Adipose tissue (tissue), 3 donors: ENCODE results near the gene SOD3. TPM values are rescaled to one million over a fixed set of nuclear protein-coding genes. Genes with fewer than 3 reads are reported as not detected.

Source experiments
- H3K27ac ChIP-seq: one replicate; pipeline ENCODE4 v1.5.1; 2013; ENCODE audit warnings: low read depth, low read length
- WGBS, 3 donors: extraction: QIAGEN DNeasy Blood & Tissue Kit; methylation state at CpG; one replicate each; pipeline ENCODE4 v1.1.7; 2013; 5-methylcytosine and 5-hydroxymethylcytosine counted together
- polyA plus RNA-seq, 3 donors: library from polyadenylated mRNA; stranded (reverse); fragments of 200-250 nt; gene quantifications; one replicate each; pipeline ENCODE4 v1.2.3, GENCODE V29; 2013
- donor health status: healthy with polysubstance abuse.
- donor health status: Bipolar disorder and iron deficiency.
- donor health status: healthy.

The SOD3 gene
- polyA plus RNA-seq = 100 to 1,000 TPM in 1 of 3 donors, 10 to 100 TPM in 2; 31.2 to 117 (median 50.0) TPM

- WGBS, 3 donors = 19 to 48% (median 33%) methylated on average over 21 of the region's 21 CpGs
- H3K27ac ChIP-seq = no peak within 1 kb of the TSS
Observed at GRCh38 chr4:24794916-24795665, at the start of gene SOD3. TSS of gene SOD3 (plus strand) at chr4:24795573. CDS start at chr4:24799522, 3,949 bp downstream.

- no peak overlapping the region for H3K27ac ChIP-seq
- WGBS, 3 donors = 79 to 91% (median 86%) methylated on average over 4 of the region's 4 CpGs
Observed at GRCh38 chr4:24747234-24747975, 48.0 kb upstream of the SOD3 start.

- WGBS, 3 donors = 75 to 90% (median 89%) methylated on average over 4 of the region's 4 CpGs
- H3K27ac ChIP-seq = no peak overlapping the region
Observed at GRCh38 chr4:24748023-24748422, 47.4 kb upstream of the SOD3 start.

GRCh38 chr4:24748758-24749350, 46.5 kb upstream of the SOD3 start:
- WGBS, 3 donors = 78 to 82% (median 81%) methylated on average over 10 of the region's 10 CpGs

GRCh38 chr4:24750106-24750505, 45.3 kb upstream of the SOD3 start:
- WGBS, 3 donors = 63 to 79% (median 64%) methylated on average over 3 of the region's 3 CpGs

More at GRCh38 chr4:24748758-24749350, 46.5 kb upstream of the SOD3 start:
- no peak overlapping the region for H3K27ac ChIP-seq

GRCh38 chr4:24751926-24752539, 43.3 kb upstream of the SOD3 start:
- H3K27ac ChIP-seq = no peak overlapping the region
- 78 to 94% (median 85%) methylated on average over 3 of the region's 3 CpGs for WGBS, 3 donors

More at GRCh38 chr4:24750106-24750505, 45.3 kb upstream of the SOD3 start:
- H3K27ac ChIP-seq = no peak overlapping the region

GRCh38 chr4:24753519-24753918, 41.9 kb upstream of the SOD3 start:
- WGBS, 3 donors = 68 to 94% (median 84%) methylated on average over 1 of the region's 1 CpG
- H3K27ac ChIP-seq = no peak overlapping the region

GRCh38 chr4:24754571-24754970, 40.8 kb upstream of the SOD3 start:
- H3K27ac ChIP-seq = no peak overlapping the region
- WGBS, 3 donors = 31 to 53% (median 37%) methylated on average over 3 of the region's 3 CpGs

GRCh38 chr4:24763631-24764297, 31.6 kb upstream of the SOD3 start:
- H3K27ac ChIP-seq = no peak overlapping the region
- 38 to 55% (median 54%) methylated on average over 5 of the region's 5 CpGs for WGBS, 3 donors

GRCh38 chr4:24764345-24764744, 31.0 kb upstream of the SOD3 start:
- H3K27ac ChIP-seq = no peak overlapping the region
- 73 to 77% (median 76%) methylated on average over 3 of the region's 3 CpGs for WGBS, 3 donors

GRCh38 chr4:24765376-24765988, 29.9 kb upstream of the SOD3 start:
- H3K27ac ChIP-seq = no peak overlapping the region
- WGBS, 3 donors = 82 to 90% (median 83%) methylated on average over 4 of the region's 4 CpGs

- H3K27ac ChIP-seq = no peak overlapping the region
- WGBS, 3 donors = 52 to 89% (median 87%) methylated on average over 5 of the region's 5 CpGs
Observed at GRCh38 chr4:24768006-24768405, 27.4 kb upstream of the SOD3 start.

- H3K27ac ChIP-seq = no peak overlapping the region
Observed at GRCh38 chr4:24768604-24769003, 26.8 kb upstream of the SOD3 start.

GRCh38 chr4:24769571-24769970, 25.8 kb upstream of the SOD3 start:
- 78 to 86% (median 82%) methylated on average over 2 of the region's 2 CpGs for WGBS, 3 donors
- no peak overlapping the region for H3K27ac ChIP-seq

GRCh38 chr4:24770032-24770584, 25.3 kb upstream of the SOD3 start:
- H3K27ac ChIP-seq = no peak overlapping the region
- 53 to 75% (median 64%) methylated on average over 3 of the region's 3 CpGs for WGBS, 3 donors

- WGBS, 3 donors = 64 to 80% (median 74%) methylated on average over 4 of the region's 4 CpGs
Observed at GRCh38 chr4:24770667-24771066, 24.7 kb upstream of the SOD3 start.

GRCh38 chr4:24771241-24771640, 24.1 kb upstream of the SOD3 start:
- no peak overlapping the region for H3K27ac ChIP-seq
- 51 to 67% (median 62%) methylated on average over 4 of the region's 4 CpGs for WGBS, 3 donors

More at GRCh38 chr4:24770667-24771066, 24.7 kb upstream of the SOD3 start:
- no peak overlapping the region for H3K27ac ChIP-seq
